ENCODE results near the gene PCDHGA1.

GRCh38 chr5:141475625-141476131 lies 145.4 kb downstream of the PCDHGA1 start, which contains the start of gene PCDHGC3:
- TF ChIP-seq CTCF (IDR thresholded peaks at IDR 0.05; ENCODE audit: poor library complexity, severe bottlenecking) = peak; percentile 24
- TF ChIP-seq SMC3 (conservative IDR thresholded peaks at IDR 0.05; ENCODE audit: poor library complexity) = no peak
- TF ChIP-seq EP300 (conservative IDR thresholded peaks at IDR 0.05; ENCODE audit: poor library complexity, severe bottlenecking) = no peak
- no peak for TF ChIP-seq MXI1 (conservative IDR thresholded peaks at IDR 0.05; ENCODE audit: poor library complexity, severe bottlenecking)
- TF ChIP-seq POLR2AphosphoS5 (IDR thresholded peaks at IDR 0.05) = no peak
- no peak for TF ChIP-seq EZH2 (IDR thresholded peaks at IDR 0.05; ENCODE audit: borderline replicate concordance, insufficient read depth, low read length, poor library complexity, severe bottlenecking)
- peak; percentile 12 for TF ChIP-seq RAD21 (conservative IDR thresholded peaks at IDR 0.05)
